Left cardiac atrium (tissue), 4 donors: ENCODE results near the gene PJA2. TPM values are rescaled to one million over a fixed set of nuclear protein-coding genes. Genes with fewer than 3 reads are reported as not detected.
"Not testable (repeated sequence)": the region's sequence is repeated elsewhere in the genome, so short reads cannot be mapped to it uniquely, and the experiment has no call there.

Experiments
- ATAC-seq, 2 donors: fragments of 200-7000 bp; cut with Tn5 transposase; one replicate each; pipeline ENCODE4 v1.9.1; 2020; ENCODE audit warnings: mild to moderate bottlenecking in 2 of 2, moderate library complexity in 2 of 2
- DNase-seq: peaks from one replicate; pipeline ENCODE4 v3.0.0-alpha.2; 2020
- intact Hi-C, 2 donors: fragments of 100-400 bp; cut with DNase I; formaldehyde crosslinking; loops; one replicate each; pipeline versions ENCODE4 v1.14.1 to v1.15.1; 2022 to 2023
- total RNA-seq, 2 donors: library from RNA; stranded (reverse); fragmentation: NEBNext Ultra II Directional; extraction: Animal tissue kit (Norgen Biotek cat#: 25700); gene quantifications; one replicate each; pipeline ENCODE4 v1.2.1, GENCODE V29; 2021
- donor health status: DM: no; HTN: yes; CAD: no.
- donor health status: DM: no; HTN: yes; CAD: no; lungs with severe emphysema.
- donor health status: DM: yes; HTN: yes; CAD: no.
- donor health status: Dilated cardiomyopathy.

PJA2 gene
- total RNA-seq, 2 donors from 2014 or later, result 72.8 to 94.8 TPM

DNA sequence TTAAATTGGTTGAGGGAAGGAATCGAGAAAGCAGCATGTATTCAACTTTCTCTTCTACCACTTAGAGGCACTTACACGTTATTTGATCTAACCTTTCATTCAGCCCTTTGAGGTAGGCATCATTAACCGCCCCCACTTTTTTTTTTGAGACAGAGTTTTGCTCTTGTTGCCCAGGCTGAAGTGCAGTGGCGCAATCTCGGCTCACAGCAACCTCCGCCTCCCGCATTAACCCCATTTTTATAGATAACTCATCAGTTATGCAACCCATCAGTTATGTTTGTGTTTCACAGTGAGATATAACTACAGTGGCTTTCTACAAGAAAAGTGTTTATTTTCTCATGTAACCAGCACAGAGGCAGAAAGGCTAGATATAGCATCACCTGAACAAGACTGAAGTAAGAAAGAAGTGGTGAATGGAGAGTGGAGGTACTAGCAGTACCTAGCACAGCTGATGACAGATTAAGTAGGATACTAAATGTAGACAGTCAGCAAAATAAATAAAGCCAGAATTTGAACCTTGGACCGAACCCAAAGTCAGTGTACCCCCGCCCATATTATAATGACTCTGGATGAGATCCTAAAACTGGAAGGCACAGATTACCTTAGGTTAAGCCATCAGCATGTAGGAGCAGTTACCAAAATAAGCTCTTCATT lies 91.2 kb downstream of the PJA2 start:
- ATAC-seq, result no peak
- DNase-seq, result no peak
- intact Hi-C loops, result no loop called here

DNA sequence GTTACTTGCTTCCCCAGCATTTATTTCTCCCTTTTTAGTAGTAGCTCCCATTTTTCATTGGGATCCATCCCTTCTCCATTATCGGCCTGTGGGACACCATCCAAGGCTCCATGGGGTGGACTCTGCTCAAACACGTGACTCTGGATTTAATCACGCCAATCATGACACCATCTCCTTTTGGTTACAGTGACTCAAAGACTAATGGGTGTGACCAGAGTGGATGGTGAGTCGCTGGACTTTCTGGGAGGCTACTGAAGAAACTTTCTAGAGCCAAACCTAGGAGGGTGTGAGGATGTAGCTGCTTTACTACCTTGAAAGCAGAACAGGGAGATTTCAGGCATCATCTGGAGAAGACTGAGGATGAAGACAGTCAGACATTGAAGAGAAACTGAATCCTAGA lies 93.1 kb downstream of the PJA2 start:
- ATAC-seq, result no peak
- intact Hi-C loops, result no loop called here
- DNase-seq, result no peak

DNA sequence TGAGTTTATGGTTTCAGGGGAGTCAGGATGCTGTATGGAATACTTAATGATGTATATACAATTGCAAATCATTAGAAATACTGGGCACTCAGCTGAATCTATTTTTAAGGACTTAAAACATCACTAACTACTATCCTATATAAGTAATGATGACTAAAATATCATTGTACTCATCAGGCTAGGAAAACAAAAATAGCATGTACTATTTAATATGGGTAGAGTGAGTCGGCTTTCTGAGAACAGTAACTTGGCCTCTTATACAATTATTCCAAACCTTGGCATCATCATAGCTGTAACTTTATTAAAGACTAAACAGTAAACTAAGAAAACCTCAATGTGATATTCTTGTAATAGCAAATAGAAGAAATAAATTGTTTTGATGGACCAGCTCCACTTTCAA lies 94.5 kb downstream of the PJA2 start:
- intact Hi-C loops, result no loop called here
- ATAC-seq (no peak), DNase-seq (no peak)

DNA sequence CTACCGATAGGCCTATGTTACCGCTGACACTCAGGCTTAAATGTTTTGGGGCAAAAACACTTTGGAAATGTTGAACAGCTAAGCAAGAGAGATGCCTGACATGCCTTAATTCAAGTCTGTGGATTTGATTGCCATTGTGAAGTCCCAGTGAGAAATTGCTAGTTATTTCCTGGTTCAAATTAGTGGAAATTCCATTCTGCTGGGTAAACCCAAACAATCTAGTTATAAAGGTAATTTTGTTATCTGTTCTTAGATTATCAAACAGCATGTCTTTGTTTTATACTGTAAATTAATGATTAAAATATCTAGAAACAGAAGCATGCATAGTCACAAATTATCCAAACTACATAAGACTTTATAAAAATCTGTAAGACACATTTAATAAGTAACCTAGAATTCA lies 96.6 kb downstream of the PJA2 start:
- intact Hi-C loops, result no loop called here
- DNase-seq (no peak), ATAC-seq (no peak)

DNA sequence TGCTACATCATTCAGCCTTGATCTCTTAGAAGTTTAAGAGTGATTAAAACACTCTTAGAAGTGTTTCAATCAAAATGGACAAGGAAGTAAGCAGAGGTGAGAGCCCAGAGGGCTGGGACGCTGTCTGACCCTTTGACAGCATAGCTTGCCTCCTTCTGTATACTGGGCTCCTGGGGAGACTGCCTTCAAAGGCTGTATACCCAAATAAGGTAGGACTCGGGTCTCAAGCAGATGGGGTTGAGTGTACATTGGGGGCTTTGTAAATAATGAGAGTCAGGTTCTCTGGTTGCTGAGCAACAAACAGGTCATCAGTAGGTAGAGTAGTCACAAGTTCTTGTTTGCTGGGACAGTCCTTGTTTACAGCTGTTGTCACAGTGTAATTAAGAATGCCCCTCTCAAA lies 97.1 kb downstream of the PJA2 start:
- intact Hi-C loops, result no loop called here
- ATAC-seq, result no peak
- no peak for DNase-seq

DNA sequence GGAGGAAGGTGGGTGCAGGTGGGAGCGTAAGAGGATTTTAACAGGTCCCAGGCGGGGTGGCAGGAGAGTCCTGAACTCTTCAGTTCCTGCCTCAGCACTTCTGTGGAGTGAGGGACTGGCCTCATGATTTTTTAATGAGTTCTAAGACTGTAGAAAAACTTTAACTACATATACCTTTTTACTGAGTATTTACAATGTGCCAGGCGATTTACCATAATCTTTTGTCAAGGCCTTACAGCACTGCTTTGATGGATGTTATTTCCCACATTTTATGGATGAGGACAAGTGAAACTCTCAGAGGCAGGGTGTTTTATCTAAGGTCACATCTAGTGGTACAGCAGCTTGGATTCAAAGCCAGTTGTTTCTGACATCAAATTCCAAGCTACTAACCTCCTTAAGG lies 99.5 kb downstream of the PJA2 start:
- intact Hi-C loops, result no loop called here
- DNase-seq (no peak), ATAC-seq (no peak)

DNA sequence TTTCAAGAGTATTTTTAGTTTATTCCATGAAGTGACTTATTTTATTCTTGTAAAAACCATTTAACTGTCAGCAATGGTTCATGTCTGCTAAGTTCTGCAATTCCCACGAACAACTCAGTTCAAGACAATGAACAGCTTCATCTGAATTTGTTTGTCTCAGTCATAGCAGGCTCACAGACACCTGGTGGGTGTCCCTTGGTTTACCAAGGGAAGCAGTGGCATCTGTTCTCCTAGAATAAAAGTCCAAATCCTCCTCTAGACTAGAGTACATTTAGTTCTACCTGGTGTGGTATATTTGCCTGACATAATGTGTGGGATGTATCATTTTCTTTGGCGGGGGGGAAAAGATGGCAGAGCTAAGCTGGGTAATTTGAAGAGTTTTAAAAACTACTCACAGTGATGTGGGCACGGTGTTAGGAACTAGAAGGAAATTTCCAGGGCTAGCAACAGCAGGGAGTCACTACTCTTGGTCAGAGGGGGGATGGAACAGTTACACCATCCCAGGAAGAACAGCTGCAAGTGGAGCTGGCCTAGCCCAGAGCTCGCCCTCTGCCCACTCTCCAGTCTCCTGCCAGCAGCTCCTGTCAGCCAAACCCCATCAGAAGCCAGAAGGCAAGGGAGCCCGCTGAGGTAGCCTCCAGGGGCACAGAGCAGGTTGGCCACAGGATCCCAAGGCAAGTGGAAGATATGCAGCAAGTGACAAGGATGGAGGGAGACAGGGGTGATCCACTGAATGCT lies 100.3 kb downstream of the PJA2 start:
- DNase-seq (no peak), ATAC-seq (no peak)
- intact Hi-C loops, result no loop called here

DNA sequence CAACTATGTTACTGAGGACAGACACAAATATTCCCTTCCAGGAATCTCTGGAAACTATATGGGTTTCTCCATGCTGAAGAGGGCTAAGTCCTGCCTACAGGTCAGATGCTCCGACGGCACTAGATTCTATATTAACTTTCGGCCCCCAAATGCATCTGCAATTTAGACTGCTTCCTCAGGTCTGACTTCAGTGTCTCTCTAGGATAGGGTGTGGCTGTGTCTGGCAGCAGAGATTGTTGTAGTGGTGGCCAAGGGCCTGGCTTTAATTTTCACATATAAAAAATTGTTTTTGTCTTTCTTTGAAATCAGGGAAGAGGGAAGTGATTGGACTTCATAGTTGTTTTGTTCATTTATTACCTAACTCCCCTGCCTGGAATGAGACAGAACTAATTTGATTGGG lies 101.8 kb downstream of the PJA2 start:
- no peak for ATAC-seq
- DNase-seq, result no peak
- intact Hi-C loops, result no loop called here

DNA sequence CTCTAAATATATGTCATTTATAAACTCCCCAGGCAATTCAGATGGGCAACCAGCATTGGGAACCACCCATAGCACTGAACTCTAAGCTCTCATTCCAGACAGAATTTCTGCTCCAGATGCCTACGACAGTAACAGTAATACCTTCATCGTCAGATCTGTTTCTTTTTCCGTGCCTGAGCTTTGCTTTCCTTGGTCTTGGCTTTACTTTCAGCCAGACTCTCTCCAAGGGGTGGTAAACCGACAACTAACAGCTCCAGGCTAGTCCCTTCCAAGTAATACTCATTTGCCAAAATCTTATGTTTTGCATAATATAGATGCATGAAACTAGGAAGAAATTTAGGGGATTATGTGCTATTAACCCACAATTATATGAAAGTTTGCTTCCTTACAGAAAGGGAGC lies 102.3 kb downstream of the PJA2 start:
- intact Hi-C loops, result no loop called here
- DNase-seq, result no peak
- no peak for ATAC-seq

DNA sequence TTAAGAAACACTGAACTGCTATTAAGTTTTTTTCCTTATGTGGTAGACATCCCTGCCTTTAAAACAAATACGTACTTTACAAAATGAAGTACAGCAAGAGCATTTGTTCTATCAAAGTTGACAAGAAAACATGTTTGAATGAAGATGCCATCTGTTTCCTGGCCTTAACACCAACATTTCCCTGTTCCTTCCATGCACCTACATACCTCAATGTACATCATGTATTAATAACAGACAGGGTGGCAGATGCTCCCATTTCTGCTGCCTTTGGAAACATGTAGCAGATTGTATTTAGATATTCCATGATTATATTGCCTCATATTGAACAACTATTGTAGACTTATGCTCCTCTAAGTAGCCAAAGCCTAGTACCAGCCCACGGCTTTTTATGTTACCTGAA lies 104.4 kb downstream of the PJA2 start:
- no peak for ATAC-seq
- intact Hi-C loops, result no loop called here

DNA sequence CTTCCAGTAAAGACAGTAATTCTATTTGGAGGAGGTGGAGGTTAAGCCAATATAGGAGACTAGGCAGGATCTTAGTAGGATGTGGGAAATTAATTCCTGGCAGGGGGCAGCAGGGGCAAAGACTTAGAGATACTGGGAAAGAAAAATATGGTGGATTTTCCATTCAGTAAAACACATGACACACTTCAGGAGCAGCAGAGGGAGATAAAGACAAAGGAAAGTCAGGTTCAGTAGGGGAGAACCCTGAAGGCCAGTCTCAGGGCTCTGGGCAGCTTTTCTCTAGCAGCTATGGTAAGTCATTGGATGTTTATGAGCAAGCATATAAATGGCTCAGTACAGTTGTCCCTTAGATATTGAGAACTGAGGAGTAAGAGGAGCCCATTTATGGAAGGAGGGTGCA lies 105.5 kb downstream of the PJA2 start:
- DNase-seq (no peak), ATAC-seq (no peak)
- intact Hi-C loops, result no loop called here

More for the DNA sequence above, 104.4 kb downstream of the PJA2 start:
- no peak for DNase-seq

DNA sequence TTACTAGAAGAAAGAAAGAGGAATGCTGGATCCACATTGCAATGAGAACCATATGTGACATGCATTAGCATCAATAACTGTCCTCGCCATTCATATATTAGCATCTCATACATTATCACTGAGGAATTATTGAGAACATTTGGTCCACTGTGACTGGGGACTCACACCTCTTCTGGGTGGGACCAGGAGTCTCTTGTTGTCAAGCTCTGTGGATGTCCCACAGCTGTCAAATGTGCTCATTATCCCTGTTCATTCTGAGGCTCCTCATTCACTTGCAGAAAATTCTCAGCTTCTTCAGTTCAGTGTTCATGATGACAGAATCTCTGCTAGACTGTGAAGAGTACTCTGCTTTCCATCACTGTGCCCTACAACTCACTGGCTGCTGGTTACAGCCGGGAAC lies 109.4 kb downstream of the PJA2 start:
- DNase-seq (no peak), ATAC-seq (no peak)
- intact Hi-C loops, result no loop called here

DNA sequence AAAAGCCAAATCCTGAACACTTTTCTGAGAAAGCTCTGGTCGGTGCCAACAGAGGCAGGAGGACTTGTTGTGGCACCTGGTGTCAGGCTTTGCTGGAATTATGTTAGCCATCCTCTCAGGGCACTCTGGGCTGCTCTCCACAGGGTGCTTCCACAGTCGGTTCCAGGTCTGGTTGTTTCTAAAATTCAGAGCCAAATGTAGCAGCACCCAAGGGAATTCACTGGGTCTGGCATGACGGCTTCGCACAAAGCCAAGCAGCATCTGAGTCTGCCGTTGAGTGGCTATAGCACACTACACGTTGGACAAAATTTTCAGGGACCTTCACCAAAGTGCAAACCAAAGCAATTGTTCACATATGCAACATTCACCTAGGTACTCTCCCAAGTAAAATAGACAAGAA lies 110.2 kb downstream of the PJA2 start:
- DNase-seq, result no peak
- no peak for ATAC-seq
- intact Hi-C loops, result no loop called here

DNA sequence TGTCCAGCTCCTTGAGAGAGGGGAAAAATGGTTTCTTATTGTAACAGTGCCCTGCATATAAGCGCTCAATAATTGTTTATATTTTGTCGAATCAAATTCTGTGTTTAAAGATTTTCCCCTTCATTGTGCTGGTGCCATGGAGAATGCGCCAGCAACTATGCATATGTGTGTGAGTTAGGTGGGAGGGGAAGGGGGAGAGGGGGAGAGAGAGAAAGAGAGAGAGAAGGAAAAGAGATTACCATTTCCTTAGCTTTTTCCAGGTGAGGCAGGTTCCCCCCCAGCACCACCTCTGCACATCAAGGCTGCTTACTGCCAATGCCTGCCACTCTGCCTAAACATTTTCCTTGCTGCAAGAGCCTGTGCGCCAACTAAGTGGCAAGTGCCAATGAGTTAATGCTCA lies 111.0 kb downstream of the PJA2 start:
- intact Hi-C loops, result no loop called here
- ATAC-seq, result no peak
- DNase-seq, result no peak

DNA sequence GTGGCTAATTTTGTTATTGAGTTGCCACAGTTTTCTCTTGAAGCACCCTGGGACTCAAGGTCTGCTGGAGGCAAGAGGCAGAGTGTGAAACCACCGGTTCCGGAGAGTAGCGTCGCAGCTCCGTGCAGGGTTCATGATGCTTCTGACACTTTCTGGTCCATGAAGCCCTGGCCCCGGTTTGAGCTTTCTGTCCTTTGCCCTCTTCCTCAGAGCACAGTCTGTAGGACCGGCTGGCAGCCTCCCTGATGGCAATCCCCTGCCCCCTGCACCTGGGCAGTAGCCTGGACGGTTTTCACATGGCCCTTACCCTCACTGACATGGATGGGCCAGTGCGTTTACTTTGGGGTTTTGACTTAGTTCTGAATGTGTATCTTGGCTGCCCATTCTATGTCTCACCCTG lies 111.9 kb downstream of the PJA2 start:
- DNase-seq, result no peak
- no peak for ATAC-seq
- intact Hi-C loops, result no loop called here

DNA sequence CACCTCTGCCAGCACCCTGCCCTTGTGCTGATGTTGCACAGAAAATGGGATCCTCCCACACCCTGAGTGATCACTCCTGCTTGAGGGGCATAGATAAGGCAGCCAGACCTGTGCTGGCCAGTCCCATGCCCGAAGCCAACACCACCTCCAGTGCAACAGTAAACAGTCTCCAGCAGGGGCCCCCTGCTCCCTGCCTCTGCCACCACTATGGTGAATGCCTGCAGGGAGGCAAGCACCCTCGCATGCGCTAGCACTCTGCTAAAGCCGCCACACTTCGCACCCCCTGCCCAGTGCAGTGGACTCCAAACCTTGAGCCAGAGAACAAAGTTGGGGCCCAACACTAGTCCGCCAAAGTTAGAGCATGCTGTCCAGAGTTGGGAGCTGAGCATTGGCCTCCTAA lies 118.7 kb downstream of the PJA2 start:
- ATAC-seq (no peak), DNase-seq (no peak)
- intact Hi-C loops, result no loop called here

DNA sequence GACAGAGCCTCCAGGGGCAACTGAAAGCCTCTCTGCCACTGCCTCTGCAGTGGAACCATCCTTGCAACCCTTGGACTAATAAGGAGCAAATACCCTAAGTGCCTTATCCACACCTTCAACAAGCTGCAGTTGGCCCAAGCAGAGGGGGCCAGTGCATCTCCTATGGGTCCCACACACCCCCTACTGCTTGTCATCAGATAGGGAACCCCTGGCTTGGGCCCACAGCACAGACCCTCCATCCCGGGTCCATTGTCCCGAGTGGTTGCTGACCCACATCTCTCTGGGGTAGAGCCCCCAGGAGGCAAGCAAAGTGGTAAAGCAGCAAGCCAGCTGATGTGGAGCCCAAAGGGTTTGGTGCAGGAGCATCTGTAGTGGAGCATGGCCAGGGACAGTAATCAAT lies 119.5 kb downstream of the PJA2 start:
- DNase-seq (no peak), ATAC-seq (no peak)
- intact Hi-C loops, result no loop called here

DNA sequence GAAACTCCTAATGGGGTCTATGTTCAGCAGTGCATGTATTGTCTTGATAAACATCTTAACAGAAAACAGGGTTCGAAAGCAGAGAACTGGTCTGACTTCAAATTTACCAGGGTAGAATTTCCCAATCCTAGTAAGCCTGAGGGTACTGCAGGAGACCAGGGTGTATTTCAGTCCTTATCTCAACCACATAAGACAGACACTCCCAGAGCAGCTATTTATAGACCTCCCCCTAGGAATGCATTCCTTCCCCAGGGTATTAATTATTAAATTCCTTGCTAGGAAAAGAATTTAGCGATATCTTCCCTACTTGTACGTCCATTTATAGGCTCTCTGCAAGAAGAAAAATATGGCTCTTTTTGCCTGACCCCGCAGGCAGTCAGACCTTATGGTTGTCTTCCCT lies 123.1 kb downstream of the PJA2 start:
- intact Hi-C loops, result not testable (repeated sequence)

More for the DNA sequence above, 123.1 kb downstream of the PJA2 start:
- not testable (repeated sequence) for ATAC-seq, DNase-seq
